Prostate gland (tissue), 2 donors: ENCODE data around the gene HAUS5. TPM values are rescaled to one million over a fixed set of nuclear protein-coding genes. Genes with fewer than 3 reads are reported as not detected.
A peak's percentile ranks its signal among the peaks of the same experiment; 100 is the strongest.

Experiments
- DNase-seq: peaks from one replicate; pipeline ENCODE4 v3.0.0-alpha.2; 2019; ENCODE audit warnings: low spot score
- H3K27ac ChIP-seq, 2 donors: fragments of 200-600 bp; sonication (generic); 2 replicates each; pipeline ENCODE4 v1.5.1; 2017 to 2019
- H3K27me3 ChIP-seq: fragments of 200-600 bp; sonication (generic); replicated peaks from 2 replicates; pipeline ENCODE4 v1.5.1; 2019; ENCODE audit not compliant: insufficient read depth
- H3K36me3 ChIP-seq, 2 donors: fragments of 200-600 bp; sonication (generic); 1 replicate in 1 of 2; 2 replicates in 1 of 2; pipeline versions ENCODE4 v1.5.1 to v1.8.1; 2017 to 2019
- H3K4me1 ChIP-seq: fragments of 200-600 bp; sonication (generic); replicated peaks from 2 replicates; pipeline ENCODE4 v1.5.1; 2019
- H3K4me3 ChIP-seq, 2 donors: fragments of 200-600 bp; sonication (generic); 2 replicates each; pipeline ENCODE4 v1.5.1; 2017 to 2019
- H3K9me3 ChIP-seq: fragments of 200-600 bp; sonication (generic); 2 replicates; pipeline ENCODE4 v1.5.1; 2017
- POLR2A ChIP-seq: fragments of 450-650 bp; IDR thresholded peaks from one replicate; pipeline ENCODE4 v1.6.1; 2016; ENCODE audit warnings: antibody characterized with exemption, mild to moderate bottlenecking
- POLR2AphosphoS5 ChIP-seq: sonication (generic); formaldehyde crosslinking; IDR thresholded peaks from one replicate; pipeline ENCODE4 v1.6.1; 2017; ENCODE audit warnings: antibody characterized with exemption
- WGBS: methylation state at CpG from one replicate; pipeline ENCODE4 v1.1.5; 2018; 5-methylcytosine and 5-hydroxymethylcytosine counted together
- intact Hi-C: fragments of 100-400 bp; cut with DNase I; formaldehyde crosslinking; loops from one replicate; pipeline ENCODE4 v1.14.2; 2022
- total RNA-seq, 2 donors: library from RNA; depleted of rRNA; stranded (reverse); fragments of >200 nt; gene quantifications; one replicate each; pipeline ENCODE4 v1.1.0, GENCODE V29; 2016
- TF ChIP-seq, protein P1 (sequence below), 4 experiments: fragments of 200-600 bp in 2 of 4; fragments of 450-650 bp in 2 of 4; sonication (generic) in 2 of 4; IDR thresholded peaks; 1 replicate in 3 of 4; 2 replicates in 1 of 4; pipeline ENCODE4 v1.5.1; 2016 to 2019; ENCODE audit warnings: antibody characterized with exemption in 4 of 4, mild to moderate bottlenecking in 2 of 4, moderate library complexity in 2 of 4

HAUS5 gene
- total RNA-seq, 2 donors from 2014 or later: 10.0 to 17.5 TPM

- no peaks in the 10 kb centered on the region for H3K9me3 ChIP-seq
- no peak overlapping the region for H3K27ac ChIP-seq
- H3K36me3 ChIP-seq: no peaks in the 10 kb centered on the region
- no peak for DNase-seq
- no peaks in the 10 kb centered on the region for H3K27me3 ChIP-seq
- H3K4me1 ChIP-seq: no peaks in the 10 kb centered on the region
- TF ChIP-seq, protein P1, sequence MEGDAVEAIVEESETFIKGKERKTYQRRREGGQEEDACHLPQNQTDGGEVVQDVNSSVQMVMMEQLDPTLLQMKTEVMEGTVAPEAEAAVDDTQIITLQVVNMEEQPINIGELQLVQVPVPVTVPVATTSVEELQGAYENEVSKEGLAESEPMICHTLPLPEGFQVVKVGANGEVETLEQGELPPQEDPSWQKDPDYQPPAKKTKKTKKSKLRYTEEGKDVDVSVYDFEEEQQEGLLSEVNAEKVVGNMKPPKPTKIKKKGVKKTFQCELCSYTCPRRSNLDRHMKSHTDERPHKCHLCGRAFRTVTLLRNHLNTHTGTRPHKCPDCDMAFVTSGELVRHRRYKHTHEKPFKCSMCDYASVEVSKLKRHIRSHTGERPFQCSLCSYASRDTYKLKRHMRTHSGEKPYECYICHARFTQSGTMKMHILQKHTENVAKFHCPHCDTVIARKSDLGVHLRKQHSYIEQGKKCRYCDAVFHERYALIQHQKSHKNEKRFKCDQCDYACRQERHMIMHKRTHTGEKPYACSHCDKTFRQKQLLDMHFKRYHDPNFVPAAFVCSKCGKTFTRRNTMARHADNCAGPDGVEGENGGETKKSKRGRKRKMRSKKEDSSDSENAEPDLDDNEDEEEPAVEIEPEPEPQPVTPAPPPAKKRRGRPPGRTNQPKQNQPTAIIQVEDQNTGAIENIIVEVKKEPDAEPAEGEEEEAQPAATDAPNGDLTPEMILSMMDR (IDR thresholded peaks at IDR 0.05): no peak
- TF ChIP-seq POLR2A (no peak), POLR2AphosphoS5 (no peak)
- intact Hi-C loops: no loop called here
- H3K4me3 ChIP-seq: no peak overlapping the region
- 96% methylated on average over 19 of the region's 24 CpGs for WGBS
Measured at GRCh38 chr19:35665157-35665556, 52.6 kb downstream of the HAUS5 start.

DNA sequence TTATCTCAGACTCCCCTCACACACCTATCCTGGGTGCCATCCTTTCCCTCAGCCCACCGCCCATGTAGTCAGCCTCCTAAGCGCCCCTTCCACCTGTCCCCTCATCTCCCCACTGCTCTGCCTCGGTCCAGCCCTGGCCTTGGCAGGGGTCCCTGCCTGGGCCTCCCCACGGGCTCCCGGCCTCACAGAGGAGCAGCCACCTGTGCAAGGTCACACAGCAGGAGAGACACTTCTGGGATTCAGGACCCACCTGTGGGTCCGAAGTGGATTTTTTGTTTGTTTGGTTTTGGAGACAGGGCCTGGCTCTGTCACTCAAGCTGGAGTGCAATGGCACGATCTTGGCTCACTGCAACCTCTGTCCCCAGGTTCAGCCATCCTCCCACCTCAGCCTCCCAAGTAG is 53.1 kb downstream of the HAUS5 start:
- Histone ChIP-seq H3K4me3 (no peak overlapping the region), H3K9me3 (no peaks in the 10 kb centered on the region), H3K4me1 (no peaks in the 10 kb centered on the region), H3K36me3 (no peaks in the 10 kb centered on the region), H3K27ac (no peak overlapping the region), H3K27me3 (no peaks in the 10 kb centered on the region)
- no peak for TF ChIP-seq POLR2A
- TF ChIP-seq, protein P1 (IDR thresholded peaks at IDR 0.05): no peak
- TF ChIP-seq POLR2AphosphoS5: no peak
- DNase-seq: no peak
- 61% methylated on average over 7 of the region's 7 CpGs for WGBS
- intact Hi-C loops: no loop called here

GRCh38 chr19:35666251-35666913 is 53.8 kb downstream of the HAUS5 start, which contains the start of gene UPK1A:
Gene UPK1A, plus strand, starts transcription at chr19:35666517. Its CDS starts 296 bp downstream, at chr19:35666813.
- H3K36me3 ChIP-seq: no peaks in the 10 kb centered on the region
- intact Hi-C loops: no loop called here
- no peaks in the 10 kb centered on the region for H3K9me3 ChIP-seq
- peak; percentile 63 for DNase-seq
- no peaks in the 10 kb centered on the region for H3K4me1 ChIP-seq
- H3K27ac ChIP-seq: no peak within 1 kb of the TSS
- 35% methylated on average over 7 of the region's 16 CpGs for WGBS
- no peaks in the 10 kb centered on the region for H3K27me3 ChIP-seq
- no peak within 1 kb of the TSS for H3K4me3 ChIP-seq
- TF ChIP-seq POLR2AphosphoS5 (peak; percentile 70), POLR2A (no peak)
- TF ChIP-seq, protein P1 (IDR thresholded peaks at IDR 0.05): no peak

DNA sequence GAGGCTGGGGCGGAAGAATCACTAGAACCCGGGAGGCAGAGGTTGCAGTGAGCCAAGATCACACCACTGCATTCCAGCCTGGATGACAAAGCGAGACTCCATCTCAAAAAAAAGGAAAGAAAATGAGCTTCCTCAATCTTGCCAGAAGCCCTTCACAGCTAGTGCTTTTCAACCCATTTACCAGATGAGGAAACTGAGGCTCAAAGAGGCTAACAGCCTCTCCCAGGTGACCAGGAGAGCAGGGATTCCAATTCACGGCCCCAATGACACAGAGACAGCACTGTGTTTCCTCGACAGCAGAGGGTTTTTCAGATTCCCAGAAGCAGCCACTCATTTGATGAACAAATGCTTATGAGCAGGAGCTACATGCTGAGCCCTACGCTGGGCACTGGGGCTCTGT is 57.0 kb downstream of the HAUS5 start:
- intact Hi-C loops: no loop called here
- TF ChIP-seq, protein P1 (IDR thresholded peaks at IDR 0.05): no peak
- TF ChIP-seq POLR2AphosphoS5 (no peak), POLR2A (no peak)
- 81% methylated on average over 6 of the region's 6 CpGs for WGBS

DNA sequence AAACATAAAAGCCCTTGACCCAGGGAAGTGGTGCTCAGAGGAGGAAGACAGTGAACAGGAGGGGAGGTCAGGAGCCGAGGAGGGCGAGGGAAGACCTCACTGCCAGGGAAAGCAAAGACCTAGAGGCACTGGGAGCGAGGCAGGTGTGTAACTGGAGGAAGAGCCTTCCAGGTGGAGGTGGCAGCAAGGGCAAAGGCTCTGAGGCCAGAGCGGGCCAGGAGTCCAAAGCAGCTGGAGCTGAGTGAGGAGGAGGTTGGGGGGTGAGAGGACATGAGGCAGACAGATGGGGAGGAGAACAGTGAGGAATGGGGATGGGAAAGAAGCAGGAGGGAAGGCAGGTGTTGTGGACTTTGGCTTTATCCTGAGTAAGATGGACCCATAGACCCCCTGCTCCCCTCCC is 57.4 kb downstream of the HAUS5 start:
- H3K36me3 ChIP-seq: no peaks in the 10 kb centered on the region
- intact Hi-C loops: no loop called here
- H3K27ac ChIP-seq: no peak overlapping the region
- H3K4me1 ChIP-seq: no peaks in the 10 kb centered on the region
- no peak for TF ChIP-seq POLR2A
- no peak for DNase-seq
- no peaks in the 10 kb centered on the region for H3K9me3 ChIP-seq
- WGBS: 58% methylated on average over 4 of the region's 4 CpGs
- no peak overlapping the region for H3K4me3 ChIP-seq
- no peaks in the 10 kb centered on the region for H3K27me3 ChIP-seq

More for the DNA sequence above, 57.0 kb downstream of the HAUS5 start:
- Histone ChIP-seq H3K4me1 (no peaks in the 10 kb centered on the region), H3K36me3 (no peaks in the 10 kb centered on the region), H3K27ac (no peak overlapping the region), H3K4me3 (no peak overlapping the region), H3K27me3 (no peaks in the 10 kb centered on the region), H3K9me3 (no peaks in the 10 kb centered on the region)
- DNase-seq: no peak
